H1 (cell line): Measurements from ENCODE around the gene ODF4. TPM values are rescaled to one million over a fixed set of nuclear protein-coding genes. Genes with fewer than 3 reads are reported as not detected.

ENCODE experiments used
- ASH2L ChIP-seq: fragments of 200-600, 300-600 bp; sonication (generic); IDR thresholded peaks from one replicate; pipeline ENCODE4 v1.7.1; 2017; ENCODE audit warnings: low read length
- EZH2 ChIP-seq: fragments of 200-600 bp; sonication (generic); IDR thresholded peaks from 2 replicates; pipeline ENCODE4 v1.7.1; 2012; ENCODE audit warnings: low read depth, mild to moderate bottlenecking, moderate library complexity, low read length, inconsistent platforms; ENCODE audit not compliant: severe bottlenecking
- RFX5 ChIP-seq: IDR thresholded peaks from 2 replicates; pipeline ENCODE4 v1.6.1; 2011; ENCODE audit warnings: low read depth, low read length, improper control_type of control experiment, borderline replicate concordance
- polyA plus RNA-seq, 7 experiments: library from polyadenylated mRNA; depleted of rRNA in 3 of 7; stranded (reverse) in 5 of 7; unstranded in 2 of 7; fragments of >200 nt in 5 of 7; fragments of 200-250 nt in 2 of 7; gene quantifications; 1 replicate in 5 of 7; 2 replicates in 1 of 7; 4 replicates in 1 of 7; pipeline versions ENCODE4 v1.2.1 to v1.2.3, GENCODE V29; 2011 to 2013; ENCODE audit warnings: missing spikeins in 2 of 7, mixed read lengths in 2 of 7
- total RNA-seq: library from RNA; stranded (reverse); fragmentation: NEBNext Ultra II Directional; extraction: Animal tissue kit (Norgen Biotek cat#: 25700); gene quantifications from 2 replicates; pipeline ENCODE4 v1.2.1, GENCODE V29; 2021

ODF4 gene
- total and polyA plus RNA-seq, 2 of the 8 experiments (the other 6 are each of a cell fraction or from before 2014, with no cell fraction given), result not detected

DNA sequence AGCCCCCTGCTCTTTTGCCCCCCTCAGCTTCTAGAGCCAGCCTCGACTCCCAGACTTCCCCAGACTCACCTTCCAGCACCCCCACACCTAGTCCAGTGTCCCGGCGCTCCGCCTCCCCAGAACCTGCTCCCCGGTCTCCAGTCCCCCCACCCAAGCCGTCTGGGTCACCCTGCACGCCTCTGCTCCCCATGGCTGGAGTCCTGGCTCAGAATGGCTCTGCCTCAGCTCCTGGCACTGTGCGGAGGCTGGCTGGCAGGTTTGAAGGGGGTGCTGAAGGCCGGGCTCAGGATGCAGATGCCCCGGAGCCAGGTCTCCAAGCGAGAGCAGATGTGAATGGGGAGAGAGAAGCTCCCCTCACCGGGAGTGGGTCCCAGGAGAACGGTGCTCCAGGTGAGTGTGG is 27.4 kb upstream of the ODF4 start (continued):
- no peak for TF ChIP-seq RFX5
- no peak for TF ChIP-seq ASH2L
- no peak for TF ChIP-seq EZH2
